DMS79 (cell line): ENCODE data around the gene FRMD4A.
"Not testable (repeated sequence)": the region's sequence is repeated elsewhere in the genome, so short reads cannot be mapped to it uniquely, and the experiment has no call there.

Experiments used
- DNase-seq: peaks from one replicate; lab custom pipeline; 2025; lab: John Stamatoyannopoulos, UW

Gene FRMD4A

GRCh38 chr10:13909516-13910258 lies 421.0 kb downstream of the FRMD4A start:
- no peak for DNase-seq

- no peak for DNase-seq
These were observed 422.2 kb downstream of the FRMD4A start for GRCh38 chr10:13908475-13908874.

- no peak for DNase-seq
These were observed 423.2 kb downstream of the FRMD4A start for GRCh38 chr10:13907570-13907969.

GRCh38 chr10:13905281-13905680 lies 425.4 kb downstream of the FRMD4A start:
- DNase-seq = no peak

- DNase-seq = no peak
These were observed 426.7 kb downstream of the FRMD4A start for GRCh38 chr10:13904064-13904463.

GRCh38 chr10:13902868-13903587 lies 427.7 kb downstream of the FRMD4A start:
- no peak for DNase-seq

- DNase-seq = no peak
These were observed 430.8 kb downstream of the FRMD4A start for GRCh38 chr10:13899941-13900340.

GRCh38 chr10:13896146-13896545 lies 434.6 kb downstream of the FRMD4A start:
- not testable (repeated sequence) for DNase-seq

GRCh38 chr10:13894412-13895093 lies 436.2 kb downstream of the FRMD4A start:
- no peak for DNase-seq

- no peak for DNase-seq
These were observed 436.8 kb downstream of the FRMD4A start for GRCh38 chr10:13893926-13894325.

GRCh38 chr10:13892871-13893270 lies 437.9 kb downstream of the FRMD4A start:
- DNase-seq = no peak

- no peak for DNase-seq
These were observed 438.7 kb downstream of the FRMD4A start for GRCh38 chr10:13892001-13892491.

GRCh38 chr10:13891128-13892000 lies 439.4 kb downstream of the FRMD4A start:
- no peak for DNase-seq

- DNase-seq = no peak
These were observed 440.2 kb downstream of the FRMD4A start for GRCh38 chr10:13890233-13891127.

GRCh38 chr10:13887761-13888160 lies 443.0 kb downstream of the FRMD4A start:
- DNase-seq = no peak

GRCh38 chr10:13885238-13885990 lies 445.3 kb downstream of the FRMD4A start:
- DNase-seq = no peak

- DNase-seq = no peak
These were observed 446.9 kb downstream of the FRMD4A start for GRCh38 chr10:13883636-13884444.

- no peak for DNase-seq
These were observed 448.5 kb downstream of the FRMD4A start for GRCh38 chr10:13882119-13882711.

- no peak for DNase-seq
These were observed 450.0 kb downstream of the FRMD4A start for GRCh38 chr10:13880760-13881159.
